HUES6 (cell line): ENCODE data around the gene MYO1C.
"Not testable (repeated sequence)": the region's sequence is repeated elsewhere in the genome, so short reads cannot be mapped to it uniquely, and the experiment has no call there.

Source experiments
- H3K27ac ChIP-seq: 2 replicates; pipeline ENCODE4 v1.7.0; 2013; ENCODE audit warnings: low read depth, mild to moderate bottlenecking, low read length, inconsistent platforms
- H3K27me3 ChIP-seq: 2 replicates; pipeline ENCODE4 v1.6.1; 2013; ENCODE audit warnings: low read length; ENCODE audit not compliant: control insufficient read depth, insufficient read depth
- H3K36me3 ChIP-seq: 2 replicates; pipeline ENCODE4 v1.6.1; 2013; ENCODE audit warnings: low read length; ENCODE audit not compliant: control insufficient read depth, insufficient read depth
- H3K4me1 ChIP-seq: 2 replicates; pipeline ENCODE4 v1.6.1; 2013; ENCODE audit warnings: low read length; ENCODE audit not compliant: control insufficient read depth, insufficient read depth
- H3K4me3 ChIP-seq: 2 replicates; pipeline ENCODE4 v1.5.1; 2013; ENCODE audit warnings: low read depth, low read length
- H3K9ac ChIP-seq: one replicate; pipeline ENCODE4 v1.6.1; 2013; ENCODE audit warnings: mild to moderate bottlenecking, low read length
- H3K9me3 ChIP-seq: 2 replicates; pipeline ENCODE4 v1.6.1; 2013; ENCODE audit warnings: low read depth, low read length; ENCODE audit not compliant: control insufficient read depth, insufficient read depth

Gene MYO1C

DNA sequence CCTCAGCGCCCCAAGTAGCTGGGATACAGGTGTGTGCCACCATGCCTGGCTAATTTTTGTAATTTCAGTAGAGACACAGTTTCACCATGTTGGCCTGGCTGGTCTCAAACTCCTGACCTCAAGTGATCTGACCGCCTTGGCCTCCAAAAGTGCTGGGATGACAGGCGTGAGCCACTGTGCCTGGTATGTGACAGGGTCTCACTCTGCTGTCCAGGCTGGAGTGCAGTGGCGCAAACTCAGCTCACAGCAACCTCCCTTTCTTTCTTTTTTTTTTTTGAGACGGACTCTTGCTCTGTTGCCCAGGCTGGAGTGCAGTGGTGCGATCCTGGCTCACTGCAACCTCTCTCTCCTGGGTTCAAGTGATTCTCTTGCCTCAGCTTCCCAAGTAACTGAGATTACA is 49.8 kb downstream of the MYO1C start:
- H3K27me3 ChIP-seq, H3K4me3 ChIP-seq, H3K9ac ChIP-seq, H3K4me1 ChIP-seq, H3K27ac ChIP-seq, H3K9me3 ChIP-seq, H3K36me3 ChIP-seq: not testable (repeated sequence)

DNA sequence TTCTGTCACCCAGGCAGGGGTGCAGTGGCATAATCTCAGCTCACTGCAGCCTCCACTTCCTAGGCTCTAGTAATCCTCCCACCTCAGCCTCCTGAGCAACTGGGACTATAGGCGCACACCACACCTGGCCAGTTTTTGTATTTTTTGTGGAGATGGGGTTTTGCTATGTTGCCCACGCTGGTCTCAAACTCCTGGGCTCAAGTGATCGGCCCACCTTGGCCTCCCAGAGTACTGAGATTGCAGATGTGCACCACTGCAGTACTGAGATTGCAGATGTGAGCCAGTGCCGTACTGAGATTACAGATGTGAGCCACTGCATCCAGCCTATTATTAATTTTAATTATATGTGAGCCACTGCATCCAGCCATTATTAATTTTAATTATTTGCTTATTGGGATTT is 50.3 kb downstream of the MYO1C start:
- no peaks in the 10 kb centered on the region for H3K27me3 ChIP-seq
- H3K9ac ChIP-seq = no peak overlapping the region
- no peaks in the 10 kb centered on the region for H3K4me1 ChIP-seq
- H3K4me3 ChIP-seq = no peak overlapping the region
- H3K9me3 ChIP-seq = no peaks in the 10 kb centered on the region
- H3K36me3 ChIP-seq = peaks cover 11% of the 10 kb centered on the region; the same call in 1 of the 2 replicates
- no peak overlapping the region for H3K27ac ChIP-seq

DNA sequence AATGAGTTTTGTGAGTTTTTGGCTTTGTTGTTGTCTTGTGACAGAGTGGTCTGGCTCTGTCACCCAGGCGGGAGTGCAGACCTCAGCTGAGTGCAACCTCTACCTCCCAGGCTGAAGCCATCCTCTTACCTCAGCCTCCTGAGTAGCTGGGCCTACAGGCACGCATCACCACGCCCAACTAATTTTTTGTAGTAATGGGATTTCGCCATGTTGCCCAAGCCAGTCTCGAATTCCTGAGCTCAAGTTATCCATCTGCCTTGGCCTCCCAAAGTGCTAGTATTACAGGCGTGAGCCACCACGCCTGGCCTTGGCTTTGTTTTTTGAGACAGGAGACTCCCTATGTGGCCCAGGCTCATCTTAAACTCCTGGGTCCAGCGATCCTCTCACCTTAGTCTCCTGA is 51.6 kb downstream of the MYO1C start:
- Histone ChIP-seq H3K4me3 (no peak overlapping the region), H3K27ac (no peak overlapping the region), H3K36me3 (peaks cover 16% of the 10 kb centered on the region), H3K9me3 (no peaks in the 10 kb centered on the region), H3K27me3 (no peaks in the 10 kb centered on the region), H3K9ac (no peak overlapping the region), H3K4me1 (no peaks in the 10 kb centered on the region)

DNA sequence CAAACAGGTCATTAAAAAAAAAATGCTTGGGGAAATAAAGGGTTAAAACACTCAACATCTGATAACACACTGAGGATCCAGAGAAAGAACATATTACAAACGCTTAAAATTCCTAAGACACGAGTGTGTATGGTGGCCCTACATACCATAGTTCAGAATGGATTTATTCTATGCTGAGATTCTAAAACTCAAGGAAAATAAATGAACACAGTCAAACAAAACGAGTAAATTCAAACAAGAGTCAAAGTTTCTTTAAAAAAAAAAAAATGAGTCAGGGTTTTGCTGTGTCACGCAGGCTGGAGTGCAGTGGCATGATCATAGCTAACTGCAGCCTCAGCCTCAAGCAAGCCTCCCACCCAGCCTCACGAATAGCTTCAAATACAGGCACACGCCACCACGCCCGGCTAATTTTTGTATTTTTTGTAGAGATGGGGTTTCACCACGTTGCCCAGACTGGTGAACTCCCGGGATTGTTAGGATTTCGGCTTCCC is 53.8 kb downstream of the MYO1C start:
- Histone ChIP-seq H3K27me3 (no peaks in the 10 kb centered on the region), H3K36me3 (peaks cover 36% of the 10 kb centered on the region), H3K4me1 (no peaks in the 10 kb centered on the region), H3K27ac (0 out of 2 replicates have a peak overlapping the region, but pooled peaks have one; percentile 26), H3K9ac (no peak overlapping the region), H3K9me3 (no peaks in the 10 kb centered on the region), H3K4me3 (no peak overlapping the region)

DNA sequence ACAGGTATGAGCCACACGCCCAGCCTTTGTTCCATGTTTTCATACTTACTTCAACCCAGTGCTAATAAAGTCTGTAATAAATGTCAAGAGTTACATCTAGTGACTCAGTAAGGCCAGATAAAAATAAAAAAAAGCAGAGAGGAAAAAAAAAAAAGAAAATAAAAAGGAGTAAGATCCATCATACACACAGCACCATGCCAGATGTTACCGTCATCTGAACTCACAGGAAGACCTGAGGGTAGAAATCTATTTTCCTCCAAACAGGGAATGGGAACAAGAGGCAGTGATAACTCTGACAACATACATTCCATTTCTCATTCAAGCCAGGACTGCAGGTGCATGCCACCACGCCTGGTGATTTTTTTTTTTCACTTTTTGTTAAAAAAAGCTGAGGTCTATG is 57.2 kb downstream of the MYO1C start:
- Histone ChIP-seq H3K36me3 (peaks cover 54% of the 10 kb centered on the region), H3K4me1 (no peaks in the 10 kb centered on the region), H3K9me3 (no peaks in the 10 kb centered on the region), H3K27ac (no peak overlapping the region), H3K9ac (no peak overlapping the region), H3K4me3 (no peak overlapping the region), H3K27me3 (no peaks in the 10 kb centered on the region)

DNA sequence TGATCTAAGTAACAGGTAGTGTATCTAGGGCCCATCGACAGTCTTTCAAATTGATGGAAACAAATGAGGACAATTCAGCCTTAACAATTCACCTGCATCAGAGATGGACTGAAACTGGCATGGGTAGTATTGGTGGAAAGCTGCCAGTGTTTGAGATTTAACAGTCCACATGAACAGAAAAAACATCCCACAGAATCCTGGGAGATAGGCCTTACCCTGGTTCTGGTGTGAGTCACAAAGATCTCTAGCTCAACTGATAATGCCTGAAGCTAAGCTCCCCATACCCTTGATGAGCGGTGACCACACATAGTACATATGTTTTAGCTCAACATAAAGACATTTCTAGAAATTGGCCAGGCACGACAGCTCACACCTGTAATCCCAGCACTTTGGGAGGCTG is 58.3 kb downstream of the MYO1C start:
- H3K4me3 ChIP-seq = no peak overlapping the region
- H3K9me3 ChIP-seq = no peaks in the 10 kb centered on the region
- no peaks in the 10 kb centered on the region for H3K4me1 ChIP-seq
- H3K36me3 ChIP-seq = peaks cover 61% of the 10 kb centered on the region
- no peak overlapping the region for H3K27ac ChIP-seq
- H3K9ac ChIP-seq = no peak overlapping the region
- no peaks in the 10 kb centered on the region for H3K27me3 ChIP-seq

DNA sequence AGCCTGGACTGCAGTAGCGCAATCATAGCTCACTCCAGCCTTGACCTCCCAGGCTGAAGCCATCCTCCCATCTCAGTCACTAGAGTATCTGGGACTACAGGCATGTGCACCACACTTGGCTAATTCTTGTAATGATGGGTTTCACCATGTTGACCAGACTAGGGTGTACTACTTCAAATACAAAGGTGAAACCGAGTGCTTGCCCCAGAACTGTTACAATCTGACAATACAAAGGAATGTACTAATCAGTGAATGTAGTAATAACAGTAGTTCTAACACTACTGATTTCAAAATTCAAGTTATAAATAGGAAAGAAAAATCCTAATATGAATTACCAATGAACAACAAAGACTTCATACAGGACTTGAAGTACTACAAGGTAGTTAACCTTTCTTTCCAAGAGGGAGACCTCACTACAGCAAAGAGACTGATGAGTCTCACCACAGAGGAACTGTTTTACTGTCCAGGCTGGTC is 60.8 kb downstream of the MYO1C start:
- H3K27ac ChIP-seq = no peak overlapping the region

DNA sequence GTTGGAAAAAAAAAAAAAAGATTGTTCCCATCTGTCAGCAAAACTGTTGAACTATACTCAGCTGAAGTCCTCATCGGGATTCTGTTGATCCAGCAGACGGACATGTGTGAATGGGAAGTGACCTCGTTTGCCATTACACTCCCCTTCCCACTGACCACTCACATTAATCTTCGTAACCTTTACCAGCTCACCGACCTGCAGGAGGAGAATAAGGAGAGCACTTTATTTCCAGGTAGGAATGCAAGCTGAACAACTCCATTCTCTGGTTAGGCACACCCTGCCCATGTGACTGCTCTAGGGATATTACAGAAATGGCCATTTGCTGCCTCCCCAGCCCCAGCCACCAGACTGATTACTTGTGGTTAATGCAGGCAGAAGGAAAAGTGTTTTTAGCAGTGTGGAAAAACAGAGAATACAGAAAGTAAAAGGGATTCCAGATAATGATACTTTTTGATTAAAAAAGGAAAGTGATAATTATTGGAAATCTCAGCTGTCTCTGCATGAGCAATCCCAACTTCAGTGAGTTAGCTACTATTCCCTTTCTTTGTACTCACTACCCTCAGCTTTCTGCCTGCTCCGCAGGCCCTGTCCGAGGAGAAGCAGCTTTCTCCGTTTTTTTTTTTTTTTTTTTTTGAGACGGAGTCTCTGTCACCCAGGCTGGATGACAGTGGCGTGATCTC is 68.9 kb downstream of the MYO1C start:
- H3K36me3 ChIP-seq = peaks cover 59% of the 10 kb centered on the region
- no peaks in the 10 kb centered on the region for H3K27me3 ChIP-seq
- H3K4me3 ChIP-seq = no peak overlapping the region
- H3K9ac ChIP-seq = no peak overlapping the region
- no peaks in the 10 kb centered on the region for H3K9me3 ChIP-seq
- no peak overlapping the region for H3K27ac ChIP-seq
- H3K4me1 ChIP-seq = no peaks in the 10 kb centered on the region

More for the DNA sequence above, 60.8 kb downstream of the MYO1C start:
- H3K4me1 ChIP-seq = no peaks in the 10 kb centered on the region
- no peak overlapping the region for H3K9ac ChIP-seq
- no peaks in the 10 kb centered on the region for H3K27me3 ChIP-seq
- H3K36me3 ChIP-seq = peaks cover 55% of the 10 kb centered on the region
- no peak overlapping the region for H3K4me3 ChIP-seq
- H3K9me3 ChIP-seq = no peaks in the 10 kb centered on the region

DNA sequence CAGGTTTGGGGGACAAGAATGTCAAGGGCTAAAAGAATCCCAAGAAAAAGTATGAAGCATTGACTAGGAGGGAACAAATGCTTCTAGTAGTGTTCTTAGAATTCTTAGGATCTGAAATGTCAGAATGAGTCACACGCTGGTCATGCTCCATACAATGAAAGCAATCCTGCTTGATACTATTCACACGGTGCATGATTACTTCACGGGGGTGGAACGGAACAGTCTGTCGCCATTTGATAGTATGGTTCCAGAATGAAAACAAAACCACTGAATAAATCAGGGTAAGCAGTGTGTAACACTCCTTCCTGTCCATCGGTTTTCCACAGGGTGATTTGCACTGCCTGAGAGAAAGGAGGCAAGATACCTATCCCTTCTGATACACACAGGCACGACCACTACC is 69.6 kb downstream of the MYO1C start:
- peaks cover 59% of the 10 kb centered on the region for H3K36me3 ChIP-seq
- H3K27me3 ChIP-seq = no peaks in the 10 kb centered on the region
- no peak overlapping the region for H3K27ac ChIP-seq
- H3K9ac ChIP-seq = no peak overlapping the region
- no peak overlapping the region for H3K4me3 ChIP-seq
- no peaks in the 10 kb centered on the region for H3K9me3 ChIP-seq
- H3K4me1 ChIP-seq = no peaks in the 10 kb centered on the region

DNA sequence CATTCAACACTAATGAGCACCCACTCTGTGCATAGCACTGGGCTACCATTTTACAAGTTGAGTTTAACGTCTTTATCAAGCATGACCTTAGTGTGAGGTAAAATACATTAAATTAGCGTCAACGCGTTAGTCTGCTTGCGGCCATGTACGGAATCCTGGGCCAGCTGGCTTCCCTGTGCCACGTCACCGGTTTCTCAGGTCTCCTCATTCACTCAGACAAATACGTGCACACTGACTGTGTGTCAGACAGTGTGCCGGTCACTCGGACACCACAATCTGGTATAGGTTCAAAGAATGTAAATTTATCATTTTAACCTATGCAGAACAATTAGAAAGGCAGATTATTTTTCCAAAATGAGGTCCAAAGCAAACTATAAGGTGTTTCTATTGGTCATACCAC is 71.0 kb downstream of the MYO1C start:
- Histone ChIP-seq H3K4me1 (no peaks in the 10 kb centered on the region), H3K27me3 (no peaks in the 10 kb centered on the region), H3K27ac (no peak overlapping the region), H3K36me3 (peaks cover 58% of the 10 kb centered on the region), H3K9ac (no peak overlapping the region), H3K4me3 (no peak overlapping the region), H3K9me3 (no peaks in the 10 kb centered on the region)

DNA sequence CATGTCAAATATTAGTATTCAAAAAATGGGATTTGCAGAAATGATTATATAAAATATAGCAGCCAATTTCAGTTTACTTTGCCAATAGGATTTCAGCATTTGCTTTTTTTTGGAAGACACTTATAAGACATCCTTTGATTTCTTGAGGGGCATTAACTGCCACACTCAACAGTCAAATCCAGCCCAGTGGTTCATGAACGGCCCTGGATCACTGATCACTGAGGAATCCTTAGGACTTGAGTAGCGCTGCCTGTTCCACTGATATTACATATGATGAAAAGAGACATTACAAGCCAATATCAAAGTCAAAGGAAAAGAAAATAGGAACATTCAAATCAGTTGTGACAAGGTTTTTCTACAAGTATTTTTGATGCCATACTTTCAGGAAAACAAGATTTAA is 71.5 kb downstream of the MYO1C start:
- H3K27ac ChIP-seq = no peak overlapping the region
- no peaks in the 10 kb centered on the region for H3K27me3 ChIP-seq
- no peaks in the 10 kb centered on the region for H3K9me3 ChIP-seq
- H3K36me3 ChIP-seq = peaks cover 53% of the 10 kb centered on the region
- no peak overlapping the region for H3K4me3 ChIP-seq
- H3K4me1 ChIP-seq = no peaks in the 10 kb centered on the region
- H3K9ac ChIP-seq = no peak overlapping the region
